GM18517 (cell line): ENCODE data around the gene SH3TC1.

ENCODE experiments used
- ATAC-seq: cut with Tn5 transposase; IDR thresholded peaks from one replicate; pipeline ENCODE4 v1.9.1; 2021; ENCODE audit warnings: mild to moderate bottlenecking, moderate library complexity; ENCODE audit not compliant: unreplicated experiment

Gene SH3TC1

GRCh38 chr4:8274066-8274652, 75.1 kb downstream of the SH3TC1 start:
- no peak for ATAC-seq

- no peak for ATAC-seq
Measured at GRCh38 chr4:8274765-8275547, 75.9 kb downstream of the SH3TC1 start.

- no peak for ATAC-seq
Measured at GRCh38 chr4:8275548-8275910, 76.4 kb downstream of the SH3TC1 start.

- ATAC-seq = no peak
Measured at GRCh38 chr4:8276358-8277240, 77.5 kb downstream of the SH3TC1 start.

- ATAC-seq = no peak
Measured at GRCh38 chr4:8277356-8278008, 78.4 kb downstream of the SH3TC1 start.

GRCh38 chr4:8278009-8278395, 78.9 kb downstream of the SH3TC1 start:
- no peak for ATAC-seq

- no peak for ATAC-seq
Measured at GRCh38 chr4:8278421-8279287, 79.6 kb downstream of the SH3TC1 start.

- no peak for ATAC-seq
Measured at GRCh38 chr4:8279321-8280157, 80.4 kb downstream of the SH3TC1 start.

- ATAC-seq = no peak
Measured at GRCh38 chr4:8280158-8280875, 81.2 kb downstream of the SH3TC1 start.

- ATAC-seq = no peak
Measured at GRCh38 chr4:8280876-8281440, 81.9 kb downstream of the SH3TC1 start.

GRCh38 chr4:8281519-8282133, 82.5 kb downstream of the SH3TC1 start:
- no peak for ATAC-seq

GRCh38 chr4:8282134-8282641, 83.1 kb downstream of the SH3TC1 start:
- ATAC-seq = no peak

GRCh38 chr4:8282742-8283141, 83.7 kb downstream of the SH3TC1 start:
- no peak for ATAC-seq

GRCh38 chr4:8283161-8283560, 84.1 kb downstream of the SH3TC1 start:
- no peak for ATAC-seq

GRCh38 chr4:8283631-8284121, 84.6 kb downstream of the SH3TC1 start:
- no peak for ATAC-seq

GRCh38 chr4:8284391-8284790, 85.3 kb downstream of the SH3TC1 start:
- no peak for ATAC-seq

- ATAC-seq = no peak
Measured at GRCh38 chr4:8285143-8285975, 86.3 kb downstream of the SH3TC1 start.
